HepG2 (cell line): ENCODE measurements around the gene NOBOX.

Experiments
- DNMT3B ChIP-seq: conservative IDR thresholded peaks from 2 replicates; pipeline ENCODE4 v1.6.1; 2016; ENCODE audit warnings: missing biosample characterization, control low read depth
- MAZ ChIP-seq, 2 experiments: sonication (generic) in 1 of 2; formaldehyde crosslinking in 1 of 2; IDR thresholded peaks; 2 replicates each; pipeline versions ENCODE4 v1.5.0 to v1.6.1; 2012 to 2020; ENCODE audit warnings: low read depth in 2 of 2, mild to moderate bottlenecking in 2 of 2, borderline replicate concordance in 1 of 2, improper control_type of control experiment in 1 of 2, low read length in 1 of 2, missing genetic modification reagents in 1 of 2, moderate library complexity in 1 of 2
- NR1H2 ChIP-seq: sonication (generic); formaldehyde crosslinking; IDR thresholded peaks from 2 replicates; pipeline ENCODE4 v1.8.1; 2022; ENCODE audit warnings: low read depth, missing genetic modification reagents, borderline replicate concordance
- POLR2A ChIP-seq, 2 experiments: IDR thresholded peaks; 2 replicates each; pipeline ENCODE4 v1.6.1; 2011; ENCODE audit warnings: low read depth in 2 of 2, low read length in 2 of 2, mild to moderate bottlenecking in 1 of 2, moderate library complexity in 1 of 2; ENCODE audit not compliant: insufficient read depth in 1 of 2
- POLR2AphosphoS5 ChIP-seq: IDR thresholded peaks from 2 replicates; pipeline ENCODE4 v1.6.1; 2012; ENCODE audit warnings: low read depth, low read length
- RCOR2 ChIP-seq: IDR thresholded peaks from 2 replicates; pipeline ENCODE4 v1.6.1; 2016; ENCODE audit warnings: missing biosample characterization, missing genetic modification reagents
- SPEN ChIP-seq: sonication (generic); formaldehyde crosslinking; IDR thresholded peaks from 2 replicates; pipeline ENCODE4 v1.5.1; 2020; ENCODE audit warnings: low read depth, mild to moderate bottlenecking, missing genetic modification reagents
- THYN1 ChIP-seq: sonication (generic); formaldehyde crosslinking; IDR thresholded peaks from 2 replicates; pipeline ENCODE4 v1.8.1; 2023; ENCODE audit warnings: low read depth, mild to moderate bottlenecking, moderate library complexity, missing genetic modification reagents, borderline replicate concordance
- ZNF549 ChIP-seq: sonication (generic); formaldehyde crosslinking; IDR thresholded peaks from 2 replicates; pipeline ENCODE4 v1.5.0; 2020; ENCODE audit warnings: missing genetic modification reagents
- ZNF652 ChIP-seq: IDR thresholded peaks from 2 replicates; pipeline ENCODE4 v1.6.1; 2016; ENCODE audit warnings: low read depth, borderline replicate concordance
- TF ChIP-seq, protein P1 (sequence below): sonication (generic); formaldehyde crosslinking; IDR thresholded peaks from 2 replicates; pipeline ENCODE4 v1.4.0; 2020; ENCODE audit warnings: mild to moderate bottlenecking, missing genetic modification reagents
- TF ChIP-seq, protein P2 (sequence below): sonication (generic); formaldehyde crosslinking; IDR thresholded peaks from 2 replicates; pipeline ENCODE4 v1.5.0; 2020; ENCODE audit warnings: mild to moderate bottlenecking, missing genetic modification reagents, moderate library complexity

DNA sequence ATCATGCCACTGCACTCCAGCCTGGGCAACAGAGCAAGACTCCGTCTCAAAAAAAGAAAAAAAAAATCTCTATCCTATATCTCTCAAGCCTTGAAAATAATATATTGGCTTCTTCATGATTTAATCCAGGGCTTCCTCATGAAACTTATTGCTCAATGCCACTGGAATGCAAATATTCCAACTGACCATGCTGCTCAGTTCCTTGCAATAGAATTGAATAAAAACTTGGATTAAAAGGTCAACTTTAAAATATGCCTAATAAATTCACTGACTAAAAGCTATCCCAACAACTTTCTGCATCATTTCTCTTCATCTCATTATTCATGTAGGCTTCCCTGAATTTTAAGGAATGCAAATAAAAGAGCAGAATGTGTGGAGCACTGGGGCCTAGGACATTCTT, 42.1 kb upstream of the NOBOX start:
- TF ChIP-seq POLR2A (IDR thresholded peaks at IDR 0.05; ENCODE audit: insufficient read depth in 1 of 2, low read depth in 2 of 2, low read length in 2 of 2) (no peak), POLR2AphosphoS5 (no peak), MAZ (IDR thresholded peaks at IDR 0.05; ENCODE audit: borderline replicate concordance, low read depth, low read length) (no peak), MAZ (CRISPR knock-in tag; IDR thresholded peaks at IDR 0.05; ENCODE audit: low read depth) (no peak), RCOR2 (CRISPR knock-in tag) (no peak), NR1H2 (CRISPR knock-in tag) (no peak), DNMT3B (CRISPR knock-in tag) (no peak), ZNF652 (CRISPR knock-in tag) (no peak), ZNF549 (no peak), SPEN (CRISPR knock-in tag) (no peak), THYN1 (CRISPR knock-in tag) (no peak)
- TF ChIP-seq, protein P1, sequence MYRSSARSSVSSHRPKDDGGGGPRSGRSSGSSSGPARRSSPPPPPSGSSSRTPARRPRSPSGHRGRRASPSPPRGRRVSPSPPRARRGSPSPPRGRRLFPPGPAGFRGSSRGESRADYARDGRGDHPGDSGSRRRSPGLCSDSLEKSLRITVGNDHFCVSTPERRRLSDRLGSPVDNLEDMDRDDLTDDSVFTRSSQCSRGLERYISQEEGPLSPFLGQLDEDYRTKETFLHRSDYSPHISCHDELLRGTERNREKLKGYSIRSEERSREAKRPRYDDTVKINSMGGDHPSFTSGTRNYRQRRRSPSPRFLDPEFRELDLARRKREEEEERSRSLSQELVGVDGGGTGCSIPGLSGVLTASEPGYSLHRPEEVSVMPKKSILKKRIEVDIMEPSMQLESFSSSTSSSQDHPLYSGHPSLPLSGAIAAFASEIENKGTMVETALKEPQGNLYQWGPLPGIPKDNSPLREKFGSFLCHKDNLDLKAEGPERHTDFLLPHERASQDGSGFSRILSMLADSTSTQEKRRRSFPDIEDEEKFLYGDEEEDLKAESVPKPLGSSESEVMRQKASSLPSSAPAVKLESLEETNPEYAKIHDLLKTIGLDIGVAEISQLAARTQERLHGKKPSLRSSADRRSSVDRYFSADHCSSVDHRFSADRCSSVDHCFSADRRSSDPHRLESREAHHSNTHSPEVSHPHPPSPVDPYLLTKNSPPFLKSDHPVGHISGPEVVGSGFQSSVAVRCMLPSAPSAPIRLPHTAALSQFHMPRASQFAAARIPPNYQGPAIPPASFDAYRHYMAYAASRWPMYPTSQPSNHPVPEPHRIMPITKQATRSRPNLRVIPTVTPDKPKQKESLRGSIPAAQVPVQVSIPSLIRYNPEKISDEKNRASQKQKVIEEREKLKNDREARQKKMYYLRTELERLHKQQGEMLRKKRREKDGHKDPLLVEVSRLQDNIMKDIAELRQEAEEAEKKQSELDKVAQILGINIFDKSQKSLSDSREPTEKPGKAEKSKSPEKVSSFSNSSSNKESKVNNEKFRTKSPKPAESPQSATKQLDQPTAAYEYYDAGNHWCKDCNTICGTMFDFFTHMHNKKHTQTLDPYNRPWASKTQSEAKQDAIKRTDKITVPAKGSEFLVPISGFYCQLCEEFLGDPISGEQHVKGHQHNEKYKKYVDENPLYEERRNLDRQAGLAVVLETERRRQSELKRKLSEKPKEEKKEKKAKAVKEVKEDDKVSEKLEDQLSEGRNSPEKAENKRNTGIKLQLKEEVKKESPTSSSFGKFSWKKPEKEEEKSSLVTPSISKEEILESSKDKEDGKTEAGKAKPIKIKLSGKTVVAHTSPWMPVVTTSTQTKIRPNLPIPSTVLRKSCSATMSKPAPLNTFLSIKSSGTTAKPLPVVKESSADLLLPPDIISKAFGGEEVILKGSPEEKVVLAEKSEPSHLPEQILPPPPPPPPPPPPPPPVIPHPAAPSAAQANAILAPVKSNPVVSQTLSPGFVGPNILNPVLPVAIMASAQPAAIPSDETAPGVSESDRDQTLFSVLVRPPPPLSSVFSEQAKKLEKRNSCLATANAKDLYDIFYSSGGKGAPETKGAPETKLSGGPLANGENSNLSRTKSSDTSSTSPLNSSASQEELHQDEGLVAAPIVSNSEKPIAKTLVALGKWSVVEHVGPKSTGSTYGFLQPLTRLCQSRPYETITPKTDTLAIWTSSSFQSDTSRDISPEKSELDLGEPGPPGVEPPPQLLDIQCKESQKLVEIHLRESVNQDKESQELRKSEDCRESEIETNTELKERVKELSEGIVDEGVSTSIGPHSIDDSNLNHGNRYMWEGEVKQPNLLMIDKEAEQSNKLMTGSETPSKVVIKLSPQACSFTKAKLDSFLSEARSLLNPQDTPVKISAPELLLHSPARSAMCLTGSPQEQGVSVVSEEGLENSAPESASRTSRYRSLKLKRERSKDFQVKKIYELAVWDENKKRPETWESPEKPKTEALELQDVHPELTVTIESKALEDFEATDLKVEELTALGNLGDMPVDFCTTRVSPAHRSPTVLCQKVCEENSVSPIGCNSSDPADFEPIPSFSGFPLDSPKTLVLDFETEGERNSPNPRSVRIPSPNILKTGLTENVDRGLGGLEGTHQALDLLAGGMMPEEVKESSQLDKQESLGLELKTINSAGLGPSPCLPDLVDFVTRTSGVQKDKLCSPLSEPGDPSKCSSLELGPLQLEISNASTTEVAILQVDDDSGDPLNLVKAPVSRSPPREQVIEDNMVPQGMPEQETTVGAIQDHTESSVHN, result no peak
- TF ChIP-seq, protein P2, sequence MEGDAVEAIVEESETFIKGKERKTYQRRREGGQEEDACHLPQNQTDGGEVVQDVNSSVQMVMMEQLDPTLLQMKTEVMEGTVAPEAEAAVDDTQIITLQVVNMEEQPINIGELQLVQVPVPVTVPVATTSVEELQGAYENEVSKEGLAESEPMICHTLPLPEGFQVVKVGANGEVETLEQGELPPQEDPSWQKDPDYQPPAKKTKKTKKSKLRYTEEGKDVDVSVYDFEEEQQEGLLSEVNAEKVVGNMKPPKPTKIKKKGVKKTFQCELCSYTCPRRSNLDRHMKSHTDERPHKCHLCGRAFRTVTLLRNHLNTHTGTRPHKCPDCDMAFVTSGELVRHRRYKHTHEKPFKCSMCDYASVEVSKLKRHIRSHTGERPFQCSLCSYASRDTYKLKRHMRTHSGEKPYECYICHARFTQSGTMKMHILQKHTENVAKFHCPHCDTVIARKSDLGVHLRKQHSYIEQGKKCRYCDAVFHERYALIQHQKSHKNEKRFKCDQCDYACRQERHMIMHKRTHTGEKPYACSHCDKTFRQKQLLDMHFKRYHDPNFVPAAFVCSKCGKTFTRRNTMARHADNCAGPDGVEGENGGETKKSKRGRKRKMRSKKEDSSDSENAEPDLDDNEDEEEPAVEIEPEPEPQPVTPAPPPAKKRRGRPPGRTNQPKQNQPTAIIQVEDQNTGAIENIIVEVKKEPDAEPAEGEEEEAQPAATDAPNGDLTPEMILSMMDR (CRISPR knock-in tag), result no peak
